ENCODE measurements around the gene HSD17B12. TPM values are rescaled to one million over a fixed set of nuclear protein-coding genes. Genes with fewer than 3 reads are reported as not detected.

Gene HSD17B12
- total RNA-seq = 10 to 100 TPM; 21.1 to 39.5 (median 24.7) TPM
- polyA plus RNA-seq = 10 to 100 TPM; 20.3 to 27.7 TPM
- total RNA-seq = 10.1 reads per million, percentile 36 among the genes with 10 or more reads in this experiment

DNA sequence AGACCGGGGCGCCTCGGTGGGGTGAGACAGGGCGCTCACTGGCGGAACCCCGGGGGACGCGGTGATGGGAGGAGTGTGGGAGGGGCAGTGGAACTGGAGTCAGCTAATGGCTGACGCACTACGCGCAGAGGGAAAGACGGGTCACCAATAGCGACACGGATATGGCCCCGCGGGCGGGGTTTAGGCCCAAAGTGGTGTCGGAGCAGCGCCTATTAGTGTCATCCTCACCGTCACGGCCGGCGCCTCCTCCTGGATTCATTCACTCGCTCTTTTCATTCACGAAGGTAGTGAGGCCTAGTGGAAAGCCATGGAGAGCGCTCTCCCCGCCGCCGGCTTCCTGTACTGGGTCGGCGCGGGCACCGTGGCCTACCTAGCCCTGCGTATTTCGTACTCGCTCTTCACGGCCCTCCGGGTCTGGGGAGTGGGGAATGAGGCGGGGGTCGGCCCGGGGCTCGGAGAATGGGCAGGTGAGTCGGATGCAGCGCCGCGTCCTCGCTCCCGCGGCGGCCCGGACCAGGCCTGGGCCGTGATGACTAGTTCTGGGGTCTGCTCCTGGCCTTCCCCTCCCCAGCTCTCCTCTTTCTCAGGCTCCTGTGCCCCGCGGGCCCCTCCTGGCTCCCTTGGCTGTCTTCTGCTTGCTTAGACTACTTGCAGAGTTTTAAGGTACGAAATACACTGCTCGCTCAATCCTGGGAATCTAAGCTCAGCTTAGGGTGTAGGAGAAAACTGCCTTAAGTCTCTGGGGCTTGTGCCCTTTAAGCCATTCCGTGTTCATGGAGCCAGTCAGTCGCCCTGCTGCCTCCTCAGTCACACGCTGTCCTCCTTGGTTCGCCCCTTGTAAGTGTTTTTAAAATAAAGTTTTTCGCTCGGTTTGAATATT, at the start of gene HSD17B12:
TSS of gene HSD17B12 (plus strand) at position 218 of the 880 bp plus-strand sequence. CDS start at position 308, 90 bp downstream.
- intact Hi-C loops (cut with micrococcal nuclease) = loop anchor here (1.0 to 10.0 kb wide), 11 partner anchors 36 to 1464 kb away; partner anchors contain the start of genes ACCS (in 2 of the 2), ALKBH3 (in 2 of the 2), EXT2 (in 2 of the 2) and TTC17 (in 2 of the 2)
- Histone ChIP-seq H3K27me3 (ENCODE audit: control insufficient read depth in 2 of 2, insufficient read depth in 2 of 2, low read length in 2 of 2) (no peaks in the 10 kb centered on the region), H3K9me3 (ENCODE audit: control insufficient read depth in 2 of 3, low read length in 3 of 3) (no peaks in the 10 kb centered on the region), H3K4me1 (ENCODE audit: control insufficient read depth in 2 of 2, insufficient read depth in 2 of 2, low read length in 2 of 2) (peaks cover 4 to 8% of the 10 kb centered on the region in 2 donors), H3K4me3 (ENCODE audit: low read length) (peak within 1 kb of the TSS; percentile 81), H3K36me3 (ENCODE audit: control insufficient read depth in 2 of 3, insufficient read depth in 3 of 3, low read length in 3 of 3) (no peaks in the 10 kb centered on the region), H3K27ac (ENCODE audit: low read depth, low read length) (peak within 1 kb of the TSS; percentile 89)
- Mint-ChIP-seq H3K36me3 (peaks cover 0 to 23% (median 14%) of the 10 kb centered on the region in 5 donors), H3K9me3 (peaks cover 0 to 5% (median 0%) of the 10 kb centered on the region in 11 donors), H3K4me3 (peak within 1 kb of the TSS; percentile 85 to 99 (median 96)), H3K27ac (peak within 1 kb of the TSS; percentile 84 to 98 (median 97)), H3K4me1 (peaks cover 11 to 59% (median 43%) of the 10 kb centered on the region in 7 donors), H3K27me3 (peaks cover 0 to 14% (median 2%) of the 10 kb centered on the region in 5 donors)
- ATAC-seq (peak; percentile 99), DNase-seq (peak; percentile 91 to 100 (median 99))
- ChIA-PET POLR2A (interaction anchor here (0.8 to 2.8 kb wide), 6 partner anchors 9 to 369 kb away, joined by 3 to 9 read pairs (median 4); partner anchors contain the start of genes ALKBH3, API5 and TTC17), CTCF (no interaction called here)

DNA sequence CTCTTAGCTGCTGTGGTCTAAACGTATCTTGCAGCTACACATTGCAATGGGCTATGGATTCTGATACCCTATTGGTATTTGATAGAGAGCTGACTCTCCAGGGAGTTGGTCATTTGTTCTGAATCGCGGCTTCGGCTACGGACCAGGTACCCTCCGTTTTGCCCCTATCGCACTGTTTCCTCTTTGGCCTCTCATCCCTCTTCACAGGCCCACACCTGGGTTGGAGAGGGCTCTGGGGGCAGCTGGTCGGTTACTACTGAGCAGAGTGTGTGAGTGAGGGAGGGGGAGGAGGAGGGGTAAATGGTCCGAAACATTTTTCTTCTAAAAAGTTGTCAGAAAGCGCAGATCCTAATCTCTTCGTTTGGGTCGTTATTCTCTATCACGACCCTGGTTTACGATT, 48.8 kb upstream of the HSD17B12 start:
- no peaks in the 10 kb centered on the region for H3K4me1 Mint-ChIP-seq
- no peaks in the 10 kb centered on the region for H3K27me3 ChIP-seq (ENCODE audit: control insufficient read depth in 2 of 2, insufficient read depth in 2 of 2, low read length in 2 of 2)

DNA sequence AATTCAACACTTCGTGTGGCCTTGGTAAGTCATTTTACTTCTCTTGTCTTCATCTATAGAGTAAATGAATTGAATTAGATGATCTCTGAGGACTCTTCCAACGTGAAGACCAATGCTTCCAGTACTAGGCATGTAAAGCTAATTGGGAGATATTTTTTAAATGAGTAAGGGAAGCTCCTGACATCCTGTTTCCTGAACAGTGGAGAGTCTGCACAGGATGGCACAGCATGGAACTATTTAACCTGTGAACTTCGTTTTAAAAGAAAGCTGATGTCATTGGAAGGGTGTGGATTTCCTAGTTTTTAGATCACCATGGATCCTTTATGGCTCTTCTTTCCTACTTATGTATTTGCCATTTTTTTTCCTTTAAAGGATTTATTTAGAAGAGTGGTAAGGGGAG, 48.4 kb upstream of the HSD17B12 start:
- intact Hi-C loops (cut with micrococcal nuclease) = no loop called here
- no peaks in the 10 kb centered on the region for H3K4me1 Mint-ChIP-seq
- H3K9me3 Mint-ChIP-seq = no peaks in the 10 kb centered on the region
- ATAC-seq (no peak), DNase-seq (no peak)
- Histone ChIP-seq H3K27ac (ENCODE audit: low read depth, low read length) (no peak overlapping the region), H3K4me3 (ENCODE audit: low read length) (no peak overlapping the region), H3K9me3 (ENCODE audit: control insufficient read depth in 2 of 3, low read length in 3 of 3) (no peaks in the 10 kb centered on the region), H3K27me3 (ENCODE audit: control insufficient read depth in 2 of 2, insufficient read depth in 2 of 2, low read length in 2 of 2) (no peaks in the 10 kb centered on the region), H3K4me1 (ENCODE audit: control insufficient read depth in 2 of 2, insufficient read depth in 2 of 2, low read length in 2 of 2) (no peaks in the 10 kb centered on the region), H3K36me3 (ENCODE audit: control insufficient read depth in 2 of 3, insufficient read depth in 3 of 3, low read length in 3 of 3) (no peaks in the 10 kb centered on the region)
- ChIA-PET POLR2A (no interaction called here), CTCF (no interaction called here)
- H3K4me3 Mint-ChIP-seq = no peak overlapping the region
- H3K36me3 Mint-ChIP-seq = no peaks in the 10 kb centered on the region
- H3K27me3 Mint-ChIP-seq = peaks cover 51 to 68% (median 57%) of the 10 kb centered on the region in 5 donors
- no peak overlapping the region for H3K27ac Mint-ChIP-seq

More for the DNA sequence above, 48.8 kb upstream of the HSD17B12 start:
- Mint-ChIP-seq H3K4me3 (no peak overlapping the region), H3K36me3 (no peaks in the 10 kb centered on the region), H3K27me3 (peaks cover 54 to 69% (median 57%) of the 10 kb centered on the region in 5 donors), H3K9me3 (no peaks in the 10 kb centered on the region), H3K27ac (no peak overlapping the region)
- no peaks in the 10 kb centered on the region for H3K36me3 ChIP-seq (ENCODE audit: control insufficient read depth in 2 of 3, insufficient read depth in 3 of 3, low read length in 3 of 3)
- no peaks in the 10 kb centered on the region for H3K9me3 ChIP-seq (ENCODE audit: control insufficient read depth in 2 of 3, low read length in 3 of 3)
- no peak overlapping the region for H3K27ac ChIP-seq (ENCODE audit: low read depth, low read length)
- no peak overlapping the region for H3K4me3 ChIP-seq (ENCODE audit: low read length)
- intact Hi-C loops (cut with micrococcal nuclease) = no loop called here
- POLR2A ChIA-PET = no interaction called here
- CTCF ChIA-PET = no interaction called here
- ATAC-seq = no peak
- H3K4me1 ChIP-seq (ENCODE audit: control insufficient read depth in 2 of 2, insufficient read depth in 2 of 2, low read length in 2 of 2) = no peaks in the 10 kb centered on the region
- DNase-seq = no peak

DNA sequence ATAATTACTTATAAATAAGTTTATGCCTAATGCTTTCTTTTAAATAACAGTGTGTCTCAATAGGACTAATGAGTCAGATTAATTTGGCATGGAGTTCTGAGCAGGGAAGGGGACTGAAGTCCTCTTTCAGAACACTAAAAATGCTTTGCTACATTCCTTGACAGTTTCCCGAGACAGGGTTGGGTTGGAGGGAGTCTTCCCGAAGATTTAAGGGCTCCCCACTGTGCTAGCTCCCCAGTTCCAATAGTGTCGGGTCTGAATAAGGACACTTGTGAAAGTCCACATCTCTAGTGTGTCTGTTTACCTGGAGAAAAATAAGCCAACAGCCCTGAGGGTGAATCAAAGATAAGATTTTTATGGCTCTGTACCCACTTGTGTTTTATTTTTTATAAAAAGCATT, 41.8 kb upstream of the HSD17B12 start:
- peaks cover 0 to 1% (median 0%) of the 10 kb centered on the region in 5 donors for H3K36me3 Mint-ChIP-seq
- H3K9me3 ChIP-seq (ENCODE audit: control insufficient read depth in 2 of 3, low read length in 3 of 3) = no peaks in the 10 kb centered on the region
- H3K4me3 Mint-ChIP-seq = no peak overlapping the region
- no peaks in the 10 kb centered on the region for H3K36me3 ChIP-seq (ENCODE audit: control insufficient read depth in 2 of 3, insufficient read depth in 3 of 3, low read length in 3 of 3)
- peaks cover 1 to 4% (median 2%) of the 10 kb centered on the region in 7 donors for H3K4me1 Mint-ChIP-seq
- CTCF ChIA-PET = no interaction called here
- no peak overlapping the region for H3K27ac Mint-ChIP-seq
- ATAC-seq = no peak
- H3K27me3 ChIP-seq (ENCODE audit: control insufficient read depth in 2 of 2, insufficient read depth in 2 of 2, low read length in 2 of 2) = no peaks in the 10 kb centered on the region
- H3K27ac ChIP-seq (ENCODE audit: low read depth, low read length) = no peak overlapping the region
- no peaks in the 10 kb centered on the region for H3K9me3 Mint-ChIP-seq
- POLR2A ChIA-PET = no interaction called here
- DNase-seq = no peak
- H3K4me3 ChIP-seq (ENCODE audit: low read length) = no peak overlapping the region
- H3K27me3 Mint-ChIP-seq = peaks cover 41 to 59% (median 48%) of the 10 kb centered on the region in 5 donors
- no peaks in the 10 kb centered on the region for H3K4me1 ChIP-seq (ENCODE audit: control insufficient read depth in 2 of 2, insufficient read depth in 2 of 2, low read length in 2 of 2)
- intact Hi-C loops (cut with micrococcal nuclease) = no loop called here

DNA sequence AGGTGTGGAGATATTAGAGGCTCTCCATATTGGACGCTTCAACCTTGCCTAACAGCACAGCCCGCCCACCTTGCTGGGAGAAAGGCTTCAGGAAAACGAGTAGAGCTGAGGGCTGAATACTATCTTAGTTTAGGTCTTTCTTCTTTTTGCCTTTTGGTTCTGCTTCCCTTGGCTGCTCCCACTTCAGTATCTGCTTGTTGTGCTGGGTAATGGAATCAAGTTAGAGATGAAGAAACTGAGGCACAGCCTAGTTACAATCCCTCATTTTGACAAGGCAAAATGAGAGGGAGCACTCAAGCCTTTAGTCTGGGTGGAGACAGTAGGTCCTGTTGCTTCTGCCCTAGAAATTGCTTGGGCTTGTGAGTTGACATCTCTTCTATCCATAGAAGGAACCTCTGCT, 41.3 kb upstream of the HSD17B12 start:
- Mint-ChIP-seq H3K27me3 (peaks cover 39 to 56% (median 46%) of the 10 kb centered on the region in 5 donors), H3K36me3 (peaks cover 0 to 6% (median 0%) of the 10 kb centered on the region in 5 donors), H3K27ac (no peak overlapping the region), H3K9me3 (no peaks in the 10 kb centered on the region), H3K4me1 (peaks cover 4 to 8% (median 7%) of the 10 kb centered on the region in 7 donors), H3K4me3 (no peak overlapping the region)
- POLR2A ChIA-PET = no interaction called here
- DNase-seq (no peak), ATAC-seq (no peak)
- Histone ChIP-seq H3K4me1 (ENCODE audit: control insufficient read depth in 2 of 2, insufficient read depth in 2 of 2, low read length in 2 of 2) (peaks cover 0 to under 1% of the 10 kb centered on the region in 2 donors), H3K27ac (ENCODE audit: low read depth, low read length) (no peak overlapping the region), H3K9me3 (ENCODE audit: control insufficient read depth in 2 of 3, low read length in 3 of 3) (no peaks in the 10 kb centered on the region), H3K27me3 (ENCODE audit: control insufficient read depth in 2 of 2, insufficient read depth in 2 of 2, low read length in 2 of 2) (no peaks in the 10 kb centered on the region), H3K4me3 (ENCODE audit: low read length) (no peak overlapping the region), H3K36me3 (ENCODE audit: control insufficient read depth in 2 of 3, insufficient read depth in 3 of 3, low read length in 3 of 3) (peaks cover 0 to 2% (median 0%) of the 10 kb centered on the region in 3 experiments)
- intact Hi-C loops (cut with micrococcal nuclease) = no loop called here
- CTCF ChIA-PET = no interaction called here

DNA sequence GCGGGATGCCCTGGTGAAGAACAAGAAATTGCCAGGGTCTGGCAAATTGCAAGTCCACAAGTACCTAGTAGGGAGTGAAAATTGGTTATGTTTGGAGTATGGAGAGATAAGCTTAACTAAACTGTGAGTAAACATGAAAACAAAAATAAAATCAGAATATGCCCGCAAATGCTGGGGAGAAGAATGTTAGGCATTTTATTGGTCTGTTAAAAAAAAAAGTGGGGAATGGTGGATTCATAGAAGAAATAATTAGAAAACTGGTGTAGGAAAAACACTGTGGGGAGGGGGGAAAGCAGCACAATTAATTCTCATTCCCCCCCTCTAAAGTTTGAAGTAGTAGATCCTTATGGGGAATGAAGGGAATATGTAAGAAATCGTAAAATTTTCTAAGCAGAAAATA, 40.6 kb upstream of the HSD17B12 start:
- H3K36me3 ChIP-seq (ENCODE audit: control insufficient read depth in 2 of 3, insufficient read depth in 3 of 3, low read length in 3 of 3) = peaks cover 0 to 5% (median 0%) of the 10 kb centered on the region in 3 experiments
- POLR2A ChIA-PET = no interaction called here
- CTCF ChIA-PET = no interaction called here
- no peak overlapping the region for H3K27ac ChIP-seq (ENCODE audit: low read depth, low read length)
- Mint-ChIP-seq H3K9me3 (no peaks in the 10 kb centered on the region), H3K4me1 (peaks cover 7 to 15% (median 13%) of the 10 kb centered on the region in 7 donors), H3K36me3 (peaks cover 0 to 9% (median 0%) of the 10 kb centered on the region in 5 donors), H3K27ac (no peak overlapping the region), H3K4me3 (no peak overlapping the region), H3K27me3 (peaks cover 32 to 49% (median 40%) of the 10 kb centered on the region in 5 donors)
- no peak overlapping the region for H3K4me3 ChIP-seq (ENCODE audit: low read length)
- H3K9me3 ChIP-seq (ENCODE audit: control insufficient read depth in 2 of 3, low read length in 3 of 3) = no peaks in the 10 kb centered on the region
- ATAC-seq (no peak), DNase-seq (no peak)
- peaks cover 4 to 7% of the 10 kb centered on the region in 2 donors for H3K4me1 ChIP-seq (ENCODE audit: control insufficient read depth in 2 of 2, insufficient read depth in 2 of 2, low read length in 2 of 2)
- H3K27me3 ChIP-seq (ENCODE audit: control insufficient read depth in 2 of 2, insufficient read depth in 2 of 2, low read length in 2 of 2) = no peaks in the 10 kb centered on the region
- intact Hi-C loops (cut with micrococcal nuclease) = loop anchor here (5.0 to 10.0 kb wide), 2 partner anchors 302 to 455 kb away; partner anchors contain the start of genes C11orf96 (in 1 of the 2) and EXT2 (in 1 of the 2)
